CD4-positive, alpha-beta T cell treated with Interferon gamma for 1 hour (primary cell): ENCODE results near the gene FOXO1.

Experiments used
- DNase-seq: peaks from one replicate; pipeline ENCODE4 v3.0.0-alpha.2; 2020

The FOXO1 gene

DNA sequence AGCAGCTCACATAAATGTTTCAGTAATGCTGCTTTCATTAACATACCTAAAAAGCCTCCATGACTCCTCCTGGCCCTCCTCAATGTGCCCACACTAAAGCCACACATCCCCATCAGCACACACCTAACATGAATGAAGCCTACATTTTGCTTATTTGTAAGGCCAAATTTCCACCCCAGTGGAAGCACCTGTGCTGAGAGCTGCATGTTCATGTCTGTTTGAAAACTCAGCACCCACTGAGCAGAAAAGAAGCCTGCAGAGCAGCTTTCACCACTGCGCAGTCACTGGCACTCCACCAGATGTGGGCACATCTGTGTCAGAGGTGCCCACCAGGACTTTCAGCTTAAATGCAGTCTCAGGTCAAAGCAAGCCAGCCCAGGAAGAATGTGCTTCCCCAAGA lies 93.5 kb downstream of the FOXO1 start:
- no peak for DNase-seq

GRCh38 chr13:40571338-40571963 lies 95.0 kb downstream of the FOXO1 start:
- DNase-seq = no peak

DNA sequence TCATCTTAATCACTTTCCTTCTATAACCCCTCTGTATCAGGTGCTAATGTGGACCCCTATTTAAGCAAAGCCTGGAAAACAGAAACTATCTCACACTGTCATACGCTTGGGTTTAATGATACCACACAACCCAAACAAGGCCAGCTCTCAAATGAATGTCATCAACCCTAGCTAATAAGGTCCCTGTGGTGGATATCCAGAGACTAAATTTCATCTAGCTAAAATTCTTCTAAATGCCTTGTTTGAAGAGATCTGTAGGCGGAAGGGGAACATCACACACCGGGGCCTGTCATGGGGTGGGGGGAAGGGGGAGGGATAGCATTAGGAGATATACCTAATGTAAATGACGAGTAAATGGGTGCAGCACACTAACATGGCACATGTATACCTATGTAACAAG lies 95.5 kb downstream of the FOXO1 start:
- no peak for DNase-seq

DNA sequence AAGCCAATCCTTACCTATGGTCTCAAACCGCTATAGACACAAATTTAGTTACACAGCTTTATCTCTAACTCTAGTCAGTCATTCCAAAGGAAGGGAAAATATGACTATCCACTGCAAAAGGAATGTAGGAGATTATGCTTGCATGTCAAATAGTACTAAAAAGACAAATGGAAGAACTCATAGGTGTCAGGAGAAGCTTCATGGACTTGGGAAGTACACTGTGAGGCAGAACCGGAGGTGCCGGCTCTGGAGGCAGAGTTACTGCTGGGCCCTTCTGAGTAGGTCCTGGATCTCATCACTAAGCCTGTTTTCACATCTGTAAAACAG lies 97.5 kb downstream of the FOXO1 start:
- DNase-seq = no peak

GRCh38 chr13:40568246-40569023 lies 98.0 kb downstream of the FOXO1 start:
- DNase-seq = no peak

- no peak for DNase-seq
These were observed 99.6 kb downstream of the FOXO1 start for GRCh38 chr13:40566811-40567210.

- no peak for DNase-seq
These were observed 100.9 kb downstream of the FOXO1 start for GRCh38 chr13:40565282-40566148.

GRCh38 chr13:40564342-40565001 lies 102.0 kb downstream of the FOXO1 start:
- peak; percentile 32 for DNase-seq

- DNase-seq = no peak
These were observed 102.9 kb downstream of the FOXO1 start for GRCh38 chr13:40563350-40564125.

DNA sequence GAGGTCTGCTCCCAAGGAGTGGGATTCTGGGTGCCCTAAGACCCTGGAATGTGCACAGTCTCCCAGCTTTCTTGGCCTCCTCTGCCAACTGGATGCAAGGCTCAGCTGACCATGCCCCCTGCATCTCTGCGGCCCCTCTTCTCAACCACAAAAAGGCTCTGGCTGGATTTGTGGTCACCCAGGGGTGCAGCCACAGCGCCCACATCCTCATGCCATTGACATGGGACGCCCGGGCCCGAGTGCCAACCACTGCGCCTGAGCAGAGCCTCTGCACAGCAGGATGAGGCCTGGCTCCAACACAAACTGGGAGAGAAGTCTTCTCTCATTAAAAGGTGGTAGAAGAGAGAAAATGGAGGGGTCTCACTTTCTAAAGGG lies 103.5 kb downstream of the FOXO1 start:
- DNase-seq = peak; percentile 13

GRCh38 chr13:40559915-40560314 lies 106.5 kb downstream of the FOXO1 start:
- DNase-seq = no peak

DNA sequence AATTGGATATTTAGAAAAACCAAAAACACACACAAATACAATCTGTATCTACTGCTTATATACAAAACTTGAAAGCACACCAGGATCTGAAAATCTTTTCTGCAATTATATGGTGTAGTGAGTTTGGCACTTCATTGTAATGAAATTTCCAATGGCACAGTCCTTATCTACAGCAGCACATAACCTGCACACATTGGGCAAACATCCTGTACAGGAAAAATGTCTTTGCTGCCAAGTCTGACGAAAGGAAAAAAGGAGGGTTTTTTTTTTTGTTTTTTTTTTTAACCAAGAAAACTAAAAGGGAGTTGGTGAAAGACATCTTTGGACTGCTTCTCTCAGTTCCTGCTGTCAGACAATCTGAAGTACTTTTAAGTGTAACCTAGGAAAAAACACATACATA lies 107.8 kb downstream of the FOXO1 start:
- no peak for DNase-seq

GRCh38 chr13:40556453-40556852 lies 110.0 kb downstream of the FOXO1 start:
- DNase-seq = no peak

- no peak for DNase-seq
These were observed 113.1 kb downstream of the FOXO1 start for GRCh38 chr13:40553356-40553755.

- DNase-seq = no peak
These were observed 113.5 kb downstream of the FOXO1 start for GRCh38 chr13:40552895-40553294.

GRCh38 chr13:40550130-40550529 lies 116.3 kb downstream of the FOXO1 start:
- no peak for DNase-seq

- DNase-seq = no peak
These were observed 116.8 kb downstream of the FOXO1 start for GRCh38 chr13:40549500-40550094.

DNA sequence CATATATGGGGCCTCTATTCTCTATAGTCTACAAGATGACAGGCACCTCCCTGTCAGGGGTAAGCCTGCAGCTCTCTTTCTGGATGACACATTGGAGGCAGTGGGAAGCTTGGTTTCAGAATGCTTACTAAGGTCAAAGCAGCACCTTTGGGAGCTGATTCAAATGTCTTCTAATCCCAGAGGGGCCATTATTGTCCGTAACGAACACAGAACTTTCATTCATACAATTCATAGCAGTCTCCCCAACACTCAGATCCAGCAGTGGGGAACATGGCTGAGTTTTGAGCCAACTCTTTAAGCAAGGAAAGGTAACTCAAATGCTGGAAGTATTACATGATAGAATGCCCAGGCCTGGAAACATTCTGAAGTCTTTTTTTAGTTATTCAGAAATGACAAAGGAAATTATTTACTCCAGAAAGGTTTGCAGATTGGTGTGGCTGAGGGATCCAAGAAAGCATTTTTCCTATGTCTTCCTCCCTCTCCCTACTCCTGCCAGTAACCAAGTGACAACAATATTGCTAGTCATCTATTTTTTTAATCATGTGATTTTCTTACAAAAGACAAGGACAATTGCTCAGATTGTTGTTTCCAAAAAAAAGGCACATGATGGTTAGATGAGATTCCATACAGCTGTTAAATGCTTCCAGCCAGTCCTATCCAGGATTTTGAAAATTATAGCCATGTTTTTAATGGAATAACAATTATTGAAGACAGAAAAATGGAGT lies 118.7 kb downstream of the FOXO1 start:
- no peak for DNase-seq

GRCh38 chr13:40546047-40546446 lies 120.4 kb downstream of the FOXO1 start:
- no peak for DNase-seq

DNA sequence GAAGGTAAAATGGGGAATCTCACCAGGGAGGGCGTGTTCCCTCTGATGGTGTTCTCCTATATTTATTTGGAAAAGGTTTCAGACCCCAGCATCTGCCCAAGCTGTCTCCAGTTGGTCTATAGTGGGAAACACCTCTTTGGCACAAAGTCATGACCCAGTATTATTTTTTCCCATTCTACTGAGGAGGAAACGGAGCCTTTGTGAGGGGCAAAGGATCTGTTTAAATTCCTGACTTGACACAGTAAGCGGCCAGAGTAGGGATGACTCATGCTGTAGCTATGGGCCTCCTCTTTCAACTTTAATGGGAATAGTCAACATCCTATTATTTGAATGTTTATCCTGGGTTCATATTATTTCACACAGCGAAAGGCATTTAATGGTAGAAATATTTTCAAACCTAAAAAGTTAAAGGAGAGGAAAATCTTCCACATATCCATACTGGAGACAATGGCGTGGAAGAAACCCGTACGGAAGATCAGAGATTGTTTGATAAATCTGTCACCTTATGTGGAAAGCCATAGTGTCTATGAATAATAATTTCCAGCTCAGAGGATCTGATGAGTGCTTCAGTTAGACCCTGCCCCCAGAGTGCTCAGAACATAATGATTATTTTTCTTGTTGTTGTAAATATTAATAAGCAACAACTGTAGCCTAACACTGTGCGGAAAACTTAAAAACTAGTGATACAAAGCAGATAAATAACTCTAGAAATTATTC lies 126.0 kb downstream of the FOXO1 start:
- DNase-seq = no peak
